Measurements from ENCODE around the gene RAB32. TPM values are rescaled to one million over a fixed set of nuclear protein-coding genes. Genes with fewer than 3 reads are reported as not detected.

RAB32 gene
- total and polyA plus RNA-seq, 12 donors = 7.2 to 40.0 (median 17.7) TPM

DNA sequence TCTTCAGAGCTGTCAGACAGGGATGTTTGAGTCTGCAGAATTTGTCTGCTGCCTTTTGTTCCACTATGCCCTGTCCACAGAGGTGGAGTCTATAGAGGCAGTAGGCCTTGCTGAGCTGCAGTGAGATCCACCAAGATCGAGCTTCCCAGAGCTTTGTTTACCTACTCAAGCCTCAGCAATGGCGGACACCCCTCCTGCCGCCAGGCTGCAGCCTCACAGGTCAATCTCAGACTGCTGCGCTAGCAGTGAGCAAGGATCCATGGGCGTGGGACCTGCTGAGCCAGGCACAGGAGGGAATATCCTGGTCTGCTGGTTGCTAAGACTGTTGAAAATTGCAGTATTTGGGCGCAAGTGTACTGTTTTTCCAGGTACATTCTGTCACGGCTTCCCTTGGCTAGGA is 28.4 kb upstream of the RAB32 start:
- WGBS, 4 donors = 86 to 93% (median 90%) methylated on average over 5 to 7 of the region's 7 CpGs
- TF ChIP-seq POLR2A (IDR thresholded peaks at IDR 0.05) = no peak
- TF ChIP-seq, protein P1, sequence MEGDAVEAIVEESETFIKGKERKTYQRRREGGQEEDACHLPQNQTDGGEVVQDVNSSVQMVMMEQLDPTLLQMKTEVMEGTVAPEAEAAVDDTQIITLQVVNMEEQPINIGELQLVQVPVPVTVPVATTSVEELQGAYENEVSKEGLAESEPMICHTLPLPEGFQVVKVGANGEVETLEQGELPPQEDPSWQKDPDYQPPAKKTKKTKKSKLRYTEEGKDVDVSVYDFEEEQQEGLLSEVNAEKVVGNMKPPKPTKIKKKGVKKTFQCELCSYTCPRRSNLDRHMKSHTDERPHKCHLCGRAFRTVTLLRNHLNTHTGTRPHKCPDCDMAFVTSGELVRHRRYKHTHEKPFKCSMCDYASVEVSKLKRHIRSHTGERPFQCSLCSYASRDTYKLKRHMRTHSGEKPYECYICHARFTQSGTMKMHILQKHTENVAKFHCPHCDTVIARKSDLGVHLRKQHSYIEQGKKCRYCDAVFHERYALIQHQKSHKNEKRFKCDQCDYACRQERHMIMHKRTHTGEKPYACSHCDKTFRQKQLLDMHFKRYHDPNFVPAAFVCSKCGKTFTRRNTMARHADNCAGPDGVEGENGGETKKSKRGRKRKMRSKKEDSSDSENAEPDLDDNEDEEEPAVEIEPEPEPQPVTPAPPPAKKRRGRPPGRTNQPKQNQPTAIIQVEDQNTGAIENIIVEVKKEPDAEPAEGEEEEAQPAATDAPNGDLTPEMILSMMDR (IDR thresholded peaks at IDR 0.05) = no peak
- Histone ChIP-seq H3K4me3 (no peak overlapping the region), H3K36me3 (replicated peaks in 1 of 2) (no peaks in the 10 kb centered on the region), H3K27me3 (no peaks in the 10 kb centered on the region), H3K9me3 (replicated peaks in 1 of 3) (no peaks in the 10 kb centered on the region), H3K4me1 (replicated peaks in 1 of 2) (no peaks in the 10 kb centered on the region), H3K27ac (no peak overlapping the region)
- intact Hi-C loops (cut with DNase I) = no loop called here
- no peak for DNase-seq

DNA sequence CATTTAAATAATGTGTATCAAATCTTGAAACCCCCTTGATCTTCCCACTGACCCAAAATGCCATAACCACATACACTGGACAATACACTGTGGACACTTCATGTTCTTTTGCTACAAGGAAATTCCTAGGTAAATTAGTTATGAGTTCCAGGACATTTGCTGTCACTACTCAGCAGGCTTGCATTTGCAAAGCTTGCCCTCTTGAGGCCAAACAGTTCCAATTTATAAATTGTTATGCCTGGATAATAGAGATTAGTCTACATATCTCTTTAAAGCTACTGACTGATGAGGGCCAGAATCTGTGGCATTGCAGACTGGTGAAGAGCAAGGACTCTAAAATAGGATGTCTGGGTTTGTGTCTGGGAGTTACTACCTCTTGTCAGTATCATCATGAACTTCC is 17.4 kb upstream of the RAB32 start:
- intact Hi-C loops (cut with DNase I) = no loop called here
- DNase-seq = no peak
- H3K36me3 ChIP-seq (replicated peaks in 1 of 2) = no peaks in the 10 kb centered on the region
- H3K27ac ChIP-seq = no peak overlapping the region
- H3K4me3 ChIP-seq = no peak overlapping the region
- no peaks in the 10 kb centered on the region for H3K27me3 ChIP-seq
- no peaks in the 10 kb centered on the region for H3K9me3 ChIP-seq (replicated peaks in 1 of 3)
- TF ChIP-seq, protein P1 (IDR thresholded peaks at IDR 0.05) = peak in 1 of 6 experiments; percentile 41
- no peak for TF ChIP-seq POLR2A (IDR thresholded peaks at IDR 0.05)
- H3K4me1 ChIP-seq (replicated peaks in 1 of 2) = no peaks in the 10 kb centered on the region

DNA sequence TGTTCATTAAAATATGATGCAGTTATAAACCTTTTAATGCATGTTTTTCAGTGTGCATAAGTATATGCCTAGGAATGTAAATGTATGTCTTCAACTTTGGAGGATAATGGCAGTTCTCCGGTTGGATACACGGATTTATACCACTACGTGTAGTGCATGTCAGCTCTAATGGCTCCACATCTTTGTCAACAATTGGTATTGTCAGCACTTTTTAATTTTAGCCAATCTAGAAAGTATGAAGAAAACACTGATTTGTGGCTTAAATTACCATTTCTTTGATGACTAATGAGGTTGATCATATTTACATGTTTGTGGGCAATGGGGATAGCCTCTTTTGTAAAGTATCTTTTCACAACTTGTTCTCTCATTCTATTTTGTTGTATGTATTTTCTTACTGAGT is 10.9 kb upstream of the RAB32 start:
- no peak overlapping the region for H3K4me3 ChIP-seq
- DNase-seq = no peak
- H3K4me1 ChIP-seq (replicated peaks in 1 of 2) = no peaks in the 10 kb centered on the region
- WGBS, 4 donors = 95 to 98% (median 97%) methylated on average over 3 of the region's 3 CpGs
- H3K27ac ChIP-seq = no peak overlapping the region
- no peaks in the 10 kb centered on the region for H3K9me3 ChIP-seq (replicated peaks in 1 of 3)
- TF ChIP-seq, protein P1 (IDR thresholded peaks at IDR 0.05) = no peak
- TF ChIP-seq POLR2A (IDR thresholded peaks at IDR 0.05) = no peak
- no peaks in the 10 kb centered on the region for H3K36me3 ChIP-seq (replicated peaks in 1 of 2)
- intact Hi-C loops (cut with DNase I) = no loop called here
- H3K27me3 ChIP-seq = peaks cover 7% of the 10 kb centered on the region

DNA sequence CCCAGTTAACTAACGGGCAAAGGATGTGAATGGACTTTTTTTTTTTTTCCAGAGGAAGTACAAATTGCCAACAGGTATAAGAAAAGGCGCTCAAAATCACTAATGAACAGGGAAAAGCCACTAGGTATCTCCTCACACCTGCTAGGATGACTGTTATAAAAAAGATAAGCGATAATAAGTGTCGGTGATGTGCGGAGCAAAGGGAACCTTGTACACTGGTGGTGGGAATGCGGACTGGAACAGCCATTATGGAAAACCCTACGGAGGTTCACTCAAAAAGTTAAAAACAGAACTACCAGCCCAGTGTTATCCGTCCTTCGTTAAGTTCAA is 787 bp upstream of the RAB32 start:
- Histone ChIP-seq H3K27me3 (no peaks in the 10 kb centered on the region), H3K36me3 (replicated peaks in 1 of 2) (no peaks in the 10 kb centered on the region), H3K9me3 (replicated peaks in 1 of 3) (no peaks in the 10 kb centered on the region), H3K27ac (peak overlapping the region in 4 of 5 donors; percentile 88 to 97 (median 93)), H3K4me3 (peak overlapping the region in 2 of 4 donors; percentile 54 to 77), H3K4me1 (replicated peaks in 1 of 2) (peaks cover 12 to 25% of the 10 kb centered on the region in 2 donors)
- DNase-seq = no peak
- intact Hi-C loops (cut with DNase I) = loop anchor here in 1 of 2 donors (5.0 kb wide), 1 partner anchor 154 kb away; no protein-coding TSS in a partner anchor
- WGBS, 4 donors = 60 to 72% (median 66%) methylated on average over 9 of the region's 9 CpGs
- TF ChIP-seq POLR2A (IDR thresholded peaks at IDR 0.05) = no peak
- TF ChIP-seq, protein P1 (IDR thresholded peaks at IDR 0.05) = no peak
